ENCODE data around the gene TMED7. TPM values are rescaled to one million over a fixed set of nuclear protein-coding genes. Genes with fewer than 3 reads are reported as not detected.

TMED7 gene
- polyA plus RNA-seq, 1 of the 3 experiments (the other 2 are of a cell fraction) = 41.2 TPM

DNA sequence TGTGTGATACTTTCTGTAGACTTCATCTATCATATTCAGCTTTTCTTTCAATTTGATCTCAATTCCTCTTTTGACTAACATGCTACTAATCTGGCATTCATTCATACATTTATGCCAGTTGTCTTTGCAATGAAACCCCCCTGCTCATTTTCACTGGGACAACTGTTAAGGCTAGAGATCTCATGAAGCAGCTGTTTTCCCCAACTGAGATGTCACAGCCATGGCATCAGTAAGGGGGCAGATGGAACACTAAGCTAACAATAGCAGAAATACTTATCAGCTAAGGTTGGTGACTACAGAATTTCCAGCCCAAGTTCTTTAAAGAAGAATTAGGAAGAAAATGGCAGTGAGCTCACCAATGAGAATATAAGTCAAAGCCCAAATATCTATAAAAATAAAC is 9.4 kb downstream of the TMED7 start:
- TF ChIP-seq, protein P1, sequence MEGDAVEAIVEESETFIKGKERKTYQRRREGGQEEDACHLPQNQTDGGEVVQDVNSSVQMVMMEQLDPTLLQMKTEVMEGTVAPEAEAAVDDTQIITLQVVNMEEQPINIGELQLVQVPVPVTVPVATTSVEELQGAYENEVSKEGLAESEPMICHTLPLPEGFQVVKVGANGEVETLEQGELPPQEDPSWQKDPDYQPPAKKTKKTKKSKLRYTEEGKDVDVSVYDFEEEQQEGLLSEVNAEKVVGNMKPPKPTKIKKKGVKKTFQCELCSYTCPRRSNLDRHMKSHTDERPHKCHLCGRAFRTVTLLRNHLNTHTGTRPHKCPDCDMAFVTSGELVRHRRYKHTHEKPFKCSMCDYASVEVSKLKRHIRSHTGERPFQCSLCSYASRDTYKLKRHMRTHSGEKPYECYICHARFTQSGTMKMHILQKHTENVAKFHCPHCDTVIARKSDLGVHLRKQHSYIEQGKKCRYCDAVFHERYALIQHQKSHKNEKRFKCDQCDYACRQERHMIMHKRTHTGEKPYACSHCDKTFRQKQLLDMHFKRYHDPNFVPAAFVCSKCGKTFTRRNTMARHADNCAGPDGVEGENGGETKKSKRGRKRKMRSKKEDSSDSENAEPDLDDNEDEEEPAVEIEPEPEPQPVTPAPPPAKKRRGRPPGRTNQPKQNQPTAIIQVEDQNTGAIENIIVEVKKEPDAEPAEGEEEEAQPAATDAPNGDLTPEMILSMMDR (IDR thresholded peaks at IDR 0.05) = no peak
- TF ChIP-seq RAD21 (IDR thresholded peaks at IDR 0.05; ENCODE audit: low read length) = no peak
- no peak overlapping the region for H3K27ac ChIP-seq (ENCODE audit: low read depth in 2 of 2, low read length in 1 of 2)
- peaks cover 64% of the 10 kb centered on the region for H3K79me2 ChIP-seq (ENCODE audit: insufficient read depth)
- no peak overlapping the region for H3K4me2 ChIP-seq
- peaks cover 91 to 92% of the 10 kb centered on the region in 2 experiments for H3K36me3 ChIP-seq (replicated peaks in 1 of 2; ENCODE audit: control insufficient read depth in 1 of 2, insufficient read depth in 2 of 2, low read length in 1 of 2)
- no peak for DNase-seq
- peaks cover 11% of the 10 kb centered on the region for H4K20me1 ChIP-seq (ENCODE audit: insufficient read depth)
- CTCF ChIA-PET = interaction anchor here (1.1 to 1.7 kb wide), 2 partner anchors 9 to 307 kb away, joined by 3 to 10 read pairs; partner anchors contain the start of gene TMED7
- no peaks in the 10 kb centered on the region; a peak in 1 of 4 replicates for H3K4me1 ChIP-seq (ENCODE audit: control insufficient read depth in 1 of 2, insufficient read depth in 2 of 2, low read depth in 1 of 2, low read length in 1 of 2)
- H3K4me3 ChIP-seq (ENCODE audit: low read depth in 2 of 2, low read length in 1 of 2) = no peak overlapping the region
- H3K27me3 ChIP-seq (ENCODE audit: insufficient read depth) = no peaks in the 10 kb centered on the region
- H2AFZ ChIP-seq (ENCODE audit: low read depth) = no peak overlapping the region
- H3F3A ChIP-seq (replicated peaks; ENCODE audit: insufficient read depth) = no peaks in the 10 kb centered on the region
- H3K9me2 ChIP-seq = no peaks in the 10 kb centered on the region
- no peak overlapping the region for H3K9ac ChIP-seq
- H3K9me3 ChIP-seq = no peaks in the 10 kb centered on the region
- POLR2A ChIA-PET = no interaction called here

- H3K27me3 ChIP-seq (ENCODE audit: insufficient read depth) = no peaks in the 10 kb centered on the region
- ChIA-PET CTCF (no interaction called here), POLR2A (no interaction called here)
- H4K20me1 ChIP-seq (ENCODE audit: insufficient read depth) = no peaks in the 10 kb centered on the region; the same call in 1 of the 2 replicates
- H2AFZ ChIP-seq (ENCODE audit: low read depth) = no peak overlapping the region
- no peaks in the 10 kb centered on the region for H3F3A ChIP-seq (replicated peaks; ENCODE audit: insufficient read depth)
- no peak overlapping the region for H3K27ac ChIP-seq (ENCODE audit: low read depth in 2 of 2, low read length in 1 of 2)
- peaks cover 78% of the 10 kb centered on the region in 2 experiments for H3K36me3 ChIP-seq (replicated peaks in 1 of 2; ENCODE audit: control insufficient read depth in 1 of 2, insufficient read depth in 2 of 2, low read length in 1 of 2)
- no peak overlapping the region for H3K4me3 ChIP-seq (ENCODE audit: low read depth in 2 of 2, low read length in 1 of 2)
- peaks cover 48% of the 10 kb centered on the region for H3K79me2 ChIP-seq (ENCODE audit: insufficient read depth)
- no peak for DNase-seq
- 98% methylated on average over 5 of the region's 5 CpGs for WGBS (ENCODE audit: low lambda C conversion rate)
- no peaks in the 10 kb centered on the region for H3K9me2 ChIP-seq
- TF ChIP-seq ELF1 (IDR thresholded peaks at IDR 0.05) = no peak
- no peak for TF ChIP-seq NRF1 (IDR thresholded peaks at IDR 0.05; ENCODE audit: low read depth, low read length)
- no peak for TF ChIP-seq RAD21 (IDR thresholded peaks at IDR 0.05; ENCODE audit: low read length)
- no peak for TF ChIP-seq JUND (IDR thresholded peaks at IDR 0.05)
- TF ChIP-seq GATA2 (CRISPR knock-in tag; IDR thresholded peaks at IDR 0.05) = no peak
- no peak for TF ChIP-seq FOXM1 (IDR thresholded peaks at IDR 0.05; ENCODE audit: low read depth)
- TF ChIP-seq EP300 (IDR thresholded peaks at IDR 0.05; ENCODE audit: borderline replicate concordance in 1 of 2, low read depth in 1 of 2, low read length in 1 of 2) = no peak
- no peak for TF ChIP-seq POLR2AphosphoS5 (IDR thresholded peaks at IDR 0.05; ENCODE audit: low read depth, low read length)
- TF ChIP-seq, protein P2, sequence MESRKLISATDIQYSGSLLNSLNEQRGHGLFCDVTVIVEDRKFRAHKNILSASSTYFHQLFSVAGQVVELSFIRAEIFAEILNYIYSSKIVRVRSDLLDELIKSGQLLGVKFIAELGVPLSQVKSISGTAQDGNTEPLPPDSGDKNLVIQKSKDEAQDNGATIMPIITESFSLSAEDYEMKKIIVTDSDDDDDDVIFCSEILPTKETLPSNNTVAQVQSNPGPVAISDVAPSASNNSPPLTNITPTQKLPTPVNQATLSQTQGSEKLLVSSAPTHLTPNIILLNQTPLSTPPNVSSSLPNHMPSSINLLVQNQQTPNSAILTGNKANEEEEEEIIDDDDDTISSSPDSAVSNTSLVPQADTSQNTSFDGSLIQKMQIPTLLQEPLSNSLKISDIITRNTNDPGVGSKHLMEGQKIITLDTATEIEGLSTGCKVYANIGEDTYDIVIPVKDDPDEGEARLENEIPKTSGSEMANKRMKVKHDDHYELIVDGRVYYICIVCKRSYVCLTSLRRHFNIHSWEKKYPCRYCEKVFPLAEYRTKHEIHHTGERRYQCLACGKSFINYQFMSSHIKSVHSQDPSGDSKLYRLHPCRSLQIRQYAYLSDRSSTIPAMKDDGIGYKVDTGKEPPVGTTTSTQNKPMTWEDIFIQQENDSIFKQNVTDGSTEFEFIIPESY (IDR thresholded peaks at IDR 0.05; ENCODE audit: borderline replicate concordance, low read depth) = no peak
- H3K4me2 ChIP-seq = no peak overlapping the region
- H3K9me3 ChIP-seq = no peaks in the 10 kb centered on the region
- no peaks in the 10 kb centered on the region for H3K4me1 ChIP-seq (ENCODE audit: control insufficient read depth in 1 of 2, insufficient read depth in 2 of 2, low read depth in 1 of 2, low read length in 1 of 2)
- H3K9ac ChIP-seq = no peak overlapping the region
These were observed 14.0 kb downstream of the TMED7 start for GRCh38 chr5:115611873-115612272.
